Astrocyte of the cerebellum (primary cell): ENCODE measurements around the gene NRTN.
"Not testable (repeated sequence)": the region's sequence is repeated elsewhere in the genome, so short reads cannot be mapped to it uniquely, and the experiment has no call there.

Source experiments
- DNase-seq: peaks from one replicate; pipeline ENCODE4 v3.0.0-alpha.2; 2011; ENCODE audit warnings: low read depth
- H3K4me3 ChIP-seq: 2 replicates; pipeline ENCODE4 v1.5.1; 2011; ENCODE audit warnings: mild to moderate bottlenecking, low read depth, low read length, moderate library complexity
- CTCF ChIP-seq: IDR thresholded peaks from 2 replicates; pipeline ENCODE4 v1.5.1; 2012; ENCODE audit warnings: low read length, low read depth, moderate library complexity, mild to moderate bottlenecking; ENCODE audit errors: missing control alignments
- in situ Hi-C: cut with HindIII; loops from 2 replicates; pipeline ENCODE4 v1.10.0; 2017; ENCODE audit warnings: low sequenced_read_pairs

The NRTN gene

GRCh38 chr19:5867201-5868136, 62.6 kb downstream of the NRTN start:
- no peak overlapping the region for H3K4me3 ChIP-seq
- DNase-seq: no peak
- in situ Hi-C loops: no loop called here
- no peak for TF ChIP-seq CTCF

DNA sequence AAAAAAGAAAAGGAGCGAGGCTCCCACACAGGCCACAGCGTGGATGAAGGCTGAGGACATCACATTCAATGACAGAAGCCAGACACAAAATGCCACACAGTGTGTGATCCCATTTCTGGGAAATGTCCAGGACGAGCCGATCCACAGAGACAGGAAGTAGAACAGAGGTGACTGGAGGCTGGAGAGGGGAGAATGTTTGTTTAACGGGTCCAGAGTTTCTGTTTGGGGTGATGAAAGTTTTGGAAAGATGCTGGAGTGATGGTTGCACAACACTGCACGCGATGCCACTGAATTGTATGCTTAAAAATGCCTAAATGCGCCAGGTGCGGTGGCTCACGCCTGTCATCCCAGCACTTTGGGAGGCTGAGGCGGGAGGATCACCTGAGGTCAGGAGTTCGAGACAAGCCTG, 66.1 kb downstream of the NRTN start:
- no peak overlapping the region for H3K4me3 ChIP-seq
- no peak for DNase-seq
- TF ChIP-seq CTCF: no peak
- in situ Hi-C loops: no loop called here

DNA sequence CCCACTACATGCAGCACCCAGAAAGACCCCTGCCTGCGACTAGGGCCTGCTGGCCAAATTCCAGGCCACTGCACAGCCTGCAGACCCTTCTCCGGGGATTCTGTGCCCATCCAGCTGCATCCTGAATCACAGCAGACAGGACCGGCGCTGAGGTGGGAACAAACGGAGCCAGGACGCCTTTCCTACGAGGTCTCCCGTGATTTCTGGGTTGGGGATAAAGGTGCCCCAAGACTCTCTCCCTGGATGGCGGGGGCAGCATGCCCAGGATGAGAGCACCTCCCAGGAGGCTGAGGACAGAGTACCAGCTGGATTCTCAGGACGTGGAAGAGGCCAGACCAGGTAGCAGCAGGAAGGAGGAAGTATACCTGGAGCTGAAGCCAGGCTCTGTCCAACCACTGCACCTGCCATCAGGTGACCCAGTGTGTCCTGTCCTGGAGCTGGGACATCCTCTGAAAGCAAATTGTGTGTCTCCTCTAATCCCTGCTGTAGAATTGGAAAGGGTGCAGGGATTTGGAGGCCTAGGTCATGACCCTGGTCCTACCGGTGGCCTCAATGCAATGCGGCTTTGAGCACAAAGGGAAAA, 68.8 kb downstream of the NRTN start:
- no peak overlapping the region for H3K4me3 ChIP-seq
- no peak for TF ChIP-seq CTCF
- no peak for DNase-seq
- in situ Hi-C loops: no loop called here

- DNase-seq, H3K4me3 ChIP-seq, in situ Hi-C loops: not testable (repeated sequence)
Measured at GRCh38 chr19:5874496-5874895, 69.6 kb downstream of the NRTN start.

DNA sequence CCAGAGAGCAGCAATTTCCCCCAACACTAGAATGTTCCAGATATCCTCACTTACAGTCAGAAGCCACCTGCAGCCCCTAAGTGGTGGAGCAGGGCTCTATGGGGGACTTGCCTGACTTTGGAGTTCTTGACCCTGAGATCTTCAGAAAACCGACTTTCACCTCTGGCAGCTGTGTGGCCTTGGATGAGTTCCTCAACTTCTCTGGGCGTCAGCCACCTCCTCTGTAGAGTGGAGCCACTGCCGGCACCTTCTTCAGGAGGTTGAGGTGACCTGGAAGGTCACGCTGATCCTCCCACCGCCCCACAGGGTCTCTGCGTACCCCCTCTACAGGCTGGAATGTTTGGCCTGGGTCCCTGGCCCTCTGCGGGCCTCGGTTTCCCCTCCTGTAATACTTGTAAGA, 72.6 kb downstream of the NRTN start:
- DNase-seq: no peak
- in situ Hi-C loops: no loop called here
- no peak overlapping the region for H3K4me3 ChIP-seq
- no peak for TF ChIP-seq CTCF

DNA sequence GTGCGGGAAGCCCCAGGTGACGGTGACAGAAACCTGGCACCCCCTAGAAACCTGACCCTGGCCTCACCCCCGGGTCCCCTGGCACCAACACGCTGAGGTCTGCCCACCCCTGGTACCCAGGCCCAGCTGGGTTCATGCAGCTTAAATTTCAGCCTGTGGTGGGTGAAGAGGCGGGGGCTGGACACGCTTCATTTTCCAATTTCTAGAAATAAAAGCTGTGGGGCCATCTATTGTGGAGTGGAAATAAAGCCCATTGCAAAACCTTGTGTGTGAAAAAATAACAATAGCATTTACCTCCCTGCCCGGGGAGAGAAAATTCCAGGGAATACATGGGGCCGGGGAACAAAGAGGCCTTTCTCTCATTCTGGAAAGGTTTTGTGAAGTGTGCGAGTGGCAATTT, 73.0 kb downstream of the NRTN start:
- in situ Hi-C loops: no loop called here
- H3K4me3 ChIP-seq: no peak overlapping the region
- TF ChIP-seq CTCF: no peak
- DNase-seq: no peak
